ENCODE results near the gene MORC2. TPM values are rescaled to one million over a fixed set of nuclear protein-coding genes. Genes with fewer than 3 reads are reported as not detected.

MORC2 gene
- total and polyA plus RNA-seq, 4 donors = 11.9 to 24.7 (median 20.7) TPM

DNA sequence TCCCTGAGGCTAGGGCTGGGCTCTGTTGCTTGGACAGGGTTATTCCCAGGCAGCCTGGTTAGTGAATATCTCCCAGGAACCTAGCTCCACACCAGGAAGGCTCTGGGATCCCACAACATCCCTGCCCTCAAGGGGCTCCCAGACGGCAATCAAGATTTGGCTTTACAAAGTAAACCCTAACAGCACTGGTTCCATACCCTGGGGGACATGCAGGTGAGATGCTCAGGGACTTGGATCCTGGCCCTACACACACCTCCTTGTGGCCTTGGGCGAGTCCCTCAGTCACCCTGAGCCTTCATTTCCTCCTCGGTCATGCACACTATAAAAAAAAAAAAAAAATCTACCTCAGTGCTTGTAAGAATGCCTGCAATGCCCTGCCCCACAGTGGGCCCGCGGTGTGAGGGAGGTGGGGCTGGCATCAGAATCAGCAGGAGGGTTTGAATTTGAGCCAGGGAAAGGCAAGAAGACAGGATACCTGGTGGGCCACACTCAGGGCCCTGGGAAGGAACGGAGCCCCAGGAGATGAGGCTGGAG is 86.3 kb downstream of the MORC2 start:
- WGBS, 2 donors = 84 to 96% methylated on average over 6 of the region's 6 CpGs
- Histone ChIP-seq H3K4me1 (ENCODE audit: control insufficient read depth in 5 of 5, insufficient read depth in 5 of 5, low read length in 5 of 5) (peaks cover 0 to 54% (median 20%) of the 10 kb centered on the region in 5 donors), H3K36me3 (ENCODE audit: control insufficient read depth in 4 of 4, insufficient read depth in 4 of 4, low read length in 4 of 4) (no peaks in the 10 kb centered on the region), H3K9ac (ENCODE audit: insufficient read depth in 1 of 2, low read length in 2 of 2) (peak overlapping the region in 1 of 2 donors; percentile 17), H3K4me3 (no peak overlapping the region), H3K27ac (ENCODE audit: low read depth in 1 of 2, low read length in 1 of 2) (no peak overlapping the region), H3K27me3 (ENCODE audit: control insufficient read depth in 3 of 3, insufficient read depth in 3 of 3, low read length in 2 of 3) (no peaks in the 10 kb centered on the region), H3K9me3 (ENCODE audit: control insufficient read depth in 4 of 4, insufficient read depth in 3 of 4, low read length in 3 of 4) (no peaks in the 10 kb centered on the region)
- TF ChIP-seq, protein P1, sequence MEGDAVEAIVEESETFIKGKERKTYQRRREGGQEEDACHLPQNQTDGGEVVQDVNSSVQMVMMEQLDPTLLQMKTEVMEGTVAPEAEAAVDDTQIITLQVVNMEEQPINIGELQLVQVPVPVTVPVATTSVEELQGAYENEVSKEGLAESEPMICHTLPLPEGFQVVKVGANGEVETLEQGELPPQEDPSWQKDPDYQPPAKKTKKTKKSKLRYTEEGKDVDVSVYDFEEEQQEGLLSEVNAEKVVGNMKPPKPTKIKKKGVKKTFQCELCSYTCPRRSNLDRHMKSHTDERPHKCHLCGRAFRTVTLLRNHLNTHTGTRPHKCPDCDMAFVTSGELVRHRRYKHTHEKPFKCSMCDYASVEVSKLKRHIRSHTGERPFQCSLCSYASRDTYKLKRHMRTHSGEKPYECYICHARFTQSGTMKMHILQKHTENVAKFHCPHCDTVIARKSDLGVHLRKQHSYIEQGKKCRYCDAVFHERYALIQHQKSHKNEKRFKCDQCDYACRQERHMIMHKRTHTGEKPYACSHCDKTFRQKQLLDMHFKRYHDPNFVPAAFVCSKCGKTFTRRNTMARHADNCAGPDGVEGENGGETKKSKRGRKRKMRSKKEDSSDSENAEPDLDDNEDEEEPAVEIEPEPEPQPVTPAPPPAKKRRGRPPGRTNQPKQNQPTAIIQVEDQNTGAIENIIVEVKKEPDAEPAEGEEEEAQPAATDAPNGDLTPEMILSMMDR (IDR thresholded peaks at IDR 0.05; ENCODE audit: control extremely low read depth, extremely low read depth) = no peak
- DNase-seq = no peak
- ATAC-seq (ENCODE audit: insufficient read depth, low FRiP score) = no peak

GRCh38 chr22:30881361-30882183 is 87.0 kb downstream of the MORC2 start:
- 83% methylated on average over 14 of the region's 14 CpGs for WGBS, 2 donors
- Histone ChIP-seq H3K27ac (ENCODE audit: low read depth in 1 of 2, low read length in 1 of 2) (no peak overlapping the region), H3K4me3 (no peak overlapping the region), H3K4me1 (ENCODE audit: control insufficient read depth in 5 of 5, insufficient read depth in 5 of 5, low read length in 5 of 5) (peaks cover 0 to 61% (median 24%) of the 10 kb centered on the region in 5 donors), H3K9me3 (ENCODE audit: control insufficient read depth in 4 of 4, insufficient read depth in 3 of 4, low read length in 3 of 4) (no peaks in the 10 kb centered on the region), H3K9ac (ENCODE audit: insufficient read depth in 1 of 2, low read length in 2 of 2) (peak overlapping the region; percentile 16 to 17), H3K27me3 (ENCODE audit: control insufficient read depth in 3 of 3, insufficient read depth in 3 of 3, low read length in 2 of 3) (no peaks in the 10 kb centered on the region), H3K36me3 (ENCODE audit: control insufficient read depth in 4 of 4, insufficient read depth in 4 of 4, low read length in 4 of 4) (no peaks in the 10 kb centered on the region)
- TF ChIP-seq, protein P1 (IDR thresholded peaks at IDR 0.05; ENCODE audit: control extremely low read depth, extremely low read depth) = no peak
- DNase-seq (peak; percentile 71 to 89 (median 75)), ATAC-seq (ENCODE audit: insufficient read depth, low FRiP score) (no peak)

- Histone ChIP-seq H3K9me3 (ENCODE audit: control insufficient read depth in 4 of 4, insufficient read depth in 3 of 4, low read length in 3 of 4) (no peaks in the 10 kb centered on the region), H3K4me3 (no peak overlapping the region), H3K27me3 (ENCODE audit: control insufficient read depth in 3 of 3, insufficient read depth in 3 of 3, low read length in 2 of 3) (no peaks in the 10 kb centered on the region), H3K4me1 (ENCODE audit: control insufficient read depth in 5 of 5, insufficient read depth in 5 of 5, low read length in 5 of 5) (peaks cover 0 to 68% (median 28%) of the 10 kb centered on the region in 5 donors), H3K9ac (ENCODE audit: insufficient read depth in 1 of 2, low read length in 2 of 2) (peak overlapping the region in 1 of 2 donors; percentile 16), H3K36me3 (ENCODE audit: control insufficient read depth in 4 of 4, insufficient read depth in 4 of 4, low read length in 4 of 4) (no peaks in the 10 kb centered on the region), H3K27ac (ENCODE audit: low read depth in 1 of 2, low read length in 1 of 2) (no peak overlapping the region)
- TF ChIP-seq, protein P1 (IDR thresholded peaks at IDR 0.05; ENCODE audit: control extremely low read depth, extremely low read depth) = no peak
- ATAC-seq (ENCODE audit: insufficient read depth, low FRiP score) (no peak), DNase-seq (no peak)
- 91 to 93% methylated on average over 5 of the region's 5 CpGs for WGBS, 2 donors
These were observed 87.7 kb downstream of the MORC2 start for GRCh38 chr22:30880847-30881246.

Measured in lung (tissue), 12 donors.